Endothelial cell of umbilical vein (primary cell): ENCODE data around the gene CITED2. TPM values are rescaled to one million over a fixed set of nuclear protein-coding genes. Genes with fewer than 3 reads are reported as not detected.

ENCODE experiments used
- BruUV-seq: library from RNA; stranded (reverse); fragments of 400-500 nt; replicated peaks from 2 replicates; lab custom pipeline; 2021; lab: Mats Ljungman, UMichigan
- CTCF ChIA-PET: fragments of 300-600, 350-600 bp; sonication (Branson Sonifier 250); formaldehyde crosslinking; loops from one replicate; lab custom pipeline; 2021; ENCODE audit warnings: antibody characterized with exemption, inconsistent platforms; lab: Charles Lee
- POLR2A ChIA-PET: fragments of 300-600, 350-600 bp; sonication (Branson Sonifier 250); formaldehyde crosslinking; loops from one replicate; lab custom pipeline; 2021; ENCODE audit warnings: antibody characterized with exemption, inconsistent platforms; lab: Charles Lee
- DNase-seq: peaks from one replicate; pipeline ENCODE4 v3.0.0-alpha.2; 2011; ENCODE audit warnings: low read depth, low spot score
- FAIRE-seq: peaks from 2 replicates; lab custom pipeline; 2011; peaks lifted over from hg19 to GRCh38; lab: Jason Lieb, UNC
- H2AFZ ChIP-seq: 2 replicates; pipeline ENCODE4 v1.6.0; 2012; ENCODE audit warnings: low read depth, low read length, control low read depth, inconsistent platforms
- H3K27ac ChIP-seq: 2 replicates; pipeline ENCODE4 v1.5.1; 2011; ENCODE audit warnings: low read depth, mild to moderate bottlenecking, control low read depth, low read length, moderate library complexity; ENCODE audit not compliant: insufficient read depth
- H3K27me3 ChIP-seq, 2 experiments: 2 replicates each; pipeline versions ENCODE4 v1.6.0 to v1.6.1; 2011; ENCODE audit warnings: low read length in 2 of 2, mixed read lengths in 1 of 2; ENCODE audit not compliant: control insufficient read depth in 2 of 2, insufficient read depth in 2 of 2
- H3K36me3 ChIP-seq, 2 experiments: 2 replicates in 1 of 2; 3 replicates in 1 of 2; pipeline ENCODE4 v1.5.1; 2011; ENCODE audit warnings: low read length in 2 of 2, mild to moderate bottlenecking in 1 of 2, moderate library complexity in 1 of 2; ENCODE audit not compliant: control insufficient read depth in 2 of 2, insufficient read depth in 2 of 2; ENCODE audit errors: extremely low read depth in 1 of 2
- H3K4me1 ChIP-seq: 3 replicates; pipeline ENCODE4 v1.5.1; 2011; ENCODE audit warnings: mild to moderate bottlenecking, low read length; ENCODE audit not compliant: control insufficient read depth, insufficient read depth; ENCODE audit errors: extremely low read depth
- H3K4me2 ChIP-seq: 2 replicates; pipeline ENCODE4 v1.6.1; 2011; ENCODE audit warnings: low read length, control low read depth, mixed read lengths; ENCODE audit not compliant: insufficient read depth
- H3K4me3 ChIP-seq, 3 experiments: fragments of 200-600 bp in 1 of 3; sonication (generic), shearing (Covaris generic) in 1 of 3; replicated peaks in 1 of 3; 2 replicates each; pipeline ENCODE4 v1.5.1; 2011 to 2016; ENCODE audit warnings: control low read depth in 3 of 3, low read length in 3 of 3, mild to moderate bottlenecking in 2 of 3, inconsistent platforms in 1 of 3, low read depth in 1 of 3, moderate library complexity in 1 of 3; ENCODE audit not compliant: insufficient read depth in 1 of 3
- H3K79me2 ChIP-seq: 2 replicates; pipeline ENCODE4 v1.6.0; 2012; ENCODE audit warnings: low read length, inconsistent platforms; ENCODE audit not compliant: control insufficient read depth, insufficient read depth
- H3K9ac ChIP-seq: replicated peaks from 2 replicates; pipeline ENCODE3; 2011; ENCODE audit warnings: low read length, control low read depth; ENCODE audit not compliant: insufficient read depth; ENCODE audit errors: extremely low read depth
- H3K9me1 ChIP-seq: replicated peaks from 3 replicates; pipeline ENCODE4 v1.6.0; 2011; ENCODE audit warnings: mild to moderate bottlenecking, low read length; ENCODE audit not compliant: control insufficient read depth, insufficient read depth; ENCODE audit errors: extremely low read depth
- H3K9me3 ChIP-seq: replicated peaks from 2 replicates; pipeline ENCODE4 v1.5.1; 2012; ENCODE audit warnings: low read length, inconsistent platforms; ENCODE audit not compliant: control insufficient read depth, insufficient read depth
- H4K20me1 ChIP-seq: replicated peaks from 2 replicates; pipeline ENCODE3; 2011; ENCODE audit warnings: mild to moderate bottlenecking, low read length; ENCODE audit not compliant: control insufficient read depth, insufficient read depth; ENCODE audit errors: extremely low read depth
- CTCF ChIP-seq, 2 donors: IDR thresholded peaks; 1 replicate in 1 of 2; 2 replicates in 1 of 2; pipeline ENCODE4 v1.5.1; 2011; ENCODE audit warnings: low read length in 2 of 2, mild to moderate bottlenecking in 2 of 2, moderate library complexity in 2 of 2, control low read depth in 1 of 2, inconsistent platforms in 1 of 2, low read depth in 1 of 2; ENCODE audit not compliant: insufficient read depth in 1 of 2; ENCODE audit errors: extremely low read depth in 1 of 2
- EZH2 ChIP-seq: IDR thresholded peaks from 2 replicates; pipeline ENCODE4 v1.6.1; 2012; ENCODE audit warnings: borderline replicate concordance, low read depth, mild to moderate bottlenecking, moderate library complexity, low read length, inconsistent platforms; ENCODE audit not compliant: severe bottlenecking
- FOS ChIP-seq: IDR thresholded peaks from 2 replicates; pipeline ENCODE4 v1.6.1; 2011; ENCODE audit warnings: mild to moderate bottlenecking, low read length, moderate library complexity, borderline replicate concordance; ENCODE audit not compliant: insufficient read depth
- GATA2 ChIP-seq: IDR thresholded peaks from 2 replicates; pipeline ENCODE4 v1.7.0; 2011; ENCODE audit warnings: low read depth, mild to moderate bottlenecking, moderate library complexity, mixed read lengths, low read length; ENCODE audit not compliant: insufficient read length, insufficient read depth
- JUN ChIP-seq: IDR thresholded peaks from 2 replicates; pipeline ENCODE4 v1.6.1; 2011; ENCODE audit warnings: borderline replicate concordance, low read depth; ENCODE audit not compliant: insufficient read length, insufficient read depth
- MAX ChIP-seq: IDR thresholded peaks from 2 replicates; pipeline ENCODE4 v1.6.1; 2011; ENCODE audit not compliant: insufficient read depth, insufficient read length
- MYC ChIP-seq: IDR thresholded peaks from one replicate; pipeline ENCODE4 v1.6.1; 2011; ENCODE audit warnings: mild to moderate bottlenecking, low read depth, low read length
- POLR2A ChIP-seq: IDR thresholded peaks from 2 replicates; pipeline ENCODE4 v1.6.1; 2012; ENCODE audit warnings: low read depth, mild to moderate bottlenecking, control low read depth, low read length
- POLR2AphosphoS5 ChIP-seq: IDR thresholded peaks from 2 replicates; pipeline ENCODE4 v1.6.1; 2012; ENCODE audit warnings: low read depth, mild to moderate bottlenecking, control low read depth, low read length, moderate library complexity; ENCODE audit not compliant: insufficient read depth
- dilution Hi-C: fragments of 300-500 bp; cut with MboI; formaldehyde crosslinking; loops from one replicate; pipeline ENCODE4 v1.15.0; 2019; ENCODE audit warnings: low sequenced_read_pairs; ENCODE audit not compliant: extremely low pct_ligation_motif_present
- intact Hi-C: fragments of 100-400 bp; cut with micrococcal nuclease; formaldehyde crosslinking; loops from one replicate; pipeline ENCODE4 v1.10.0; 2022
- polyA plus RNA-seq, 4 experiments: library from polyadenylated mRNA; depleted of rRNA in 3 of 4; stranded (reverse) in 3 of 4; unstranded in 1 of 4; fragments of >200 nt; gene quantifications; 2 replicates each; pipeline versions ENCODE4 v1.2.1 to v1.2.3, GENCODE V29; 2011 to 2012; ENCODE audit warnings: missing spikeins in 1 of 4
- total RNA-seq: library from RNA; stranded (reverse); gene quantifications from 2 replicates; pipeline ENCODE4 v1.2.3, GENCODE V29; 2021

The CITED2 gene
- total and polyA plus RNA-seq, 2 donors (not counting 3 experiments of a cell fraction or from before 2014, with no cell fraction given) = 81.1 to 85.7 TPM

GRCh38 chr6:139355172-139355571 lies 19.3 kb downstream of the CITED2 start:
- FAIRE-seq (no peak), DNase-seq (no peak)
- no peak overlapping the region for H3K27ac ChIP-seq
- dilution Hi-C loops (no loop called here), intact Hi-C loops (no loop called here)
- no TSS peak for BruUV-seq
- no peak for TF ChIP-seq FOS
- no peak for TF ChIP-seq MYC
- no peak for TF ChIP-seq JUN
- no peak for TF ChIP-seq MAX
- TF ChIP-seq GATA2 = no peak
- TF ChIP-seq POLR2A = no peak
- TF ChIP-seq CTCF (IDR thresholded peaks at IDR 0.05; ENCODE audit: extremely low read depth in 1 of 2, insufficient read depth in 1 of 2, low read depth in 1 of 2, low read length in 2 of 2) = no peak
- TF ChIP-seq EZH2 = no peak
- TF ChIP-seq POLR2AphosphoS5 = no peak
- H4K20me1 ChIP-seq = no peaks in the 10 kb centered on the region
- CTCF ChIA-PET = interaction anchor here (0.9 to 3.1 kb wide), 4 partner anchors 10 to 540 kb away, joined by 3 to 16 read pairs (median 6); no protein-coding TSS in a partner anchor
- no peak overlapping the region for H3K4me3 ChIP-seq
- no peaks in the 10 kb centered on the region for H3K36me3 ChIP-seq
- H3K4me2 ChIP-seq = no peak overlapping the region
- POLR2A ChIA-PET = interaction anchor here (0.6 kb wide), 1 partner anchor 260 kb away, joined by 3 read pairs; no protein-coding TSS in a partner anchor
- no peaks in the 10 kb centered on the region for H3K9me3 ChIP-seq
- H2AFZ ChIP-seq = no peak overlapping the region
- H3K27me3 ChIP-seq = peaks cover under 1 to 3% of the 10 kb centered on the region in 2 experiments
- no peaks in the 10 kb centered on the region for H3K79me2 ChIP-seq
- H3K4me1 ChIP-seq = no peaks in the 10 kb centered on the region
- H3K9ac ChIP-seq = no peak overlapping the region
- no peaks in the 10 kb centered on the region for H3K9me1 ChIP-seq
